CD4-positive, alpha-beta T cell treated with Interleukin-6 for 4 hours (primary cell): ENCODE measurements around the gene PHF13.

Experiments used
- DNase-seq: peaks from one replicate; pipeline ENCODE4 v3.0.0-alpha.2; 2020; ENCODE audit warnings: mixed read lengths

Gene PHF13

GRCh38 chr1:6602669-6603237 is 10.8 kb upstream of the PHF13 start, which contains the start of gene KLHL21:
Gene KLHL21, minus strand, starts transcription at chr1:6602869. Its CDS starts 52 bp downstream, at chr1:6602817.
- DNase-seq, result peak; percentile 93

- peak; percentile 62 for DNase-seq
These were observed 10.2 kb upstream of the PHF13 start for GRCh38 chr1:6603238-6603914.

GRCh38 chr1:6603915-6604558 is 9.5 kb upstream of the PHF13 start:
- DNase-seq, result peak; percentile 43

- no peak for DNase-seq
These were observed 730 bp upstream of the PHF13 start for GRCh38 chr1:6612641-6613360.

GRCh38 chr1:6614019-6614928 is 743 bp downstream of the PHF13 start:
- DNase-seq, result peak; percentile 67

- DNase-seq, result no peak
These were observed 1.6 kb downstream of the PHF13 start for GRCh38 chr1:6614929-6615785.

- no peak for DNase-seq
These were observed 5.5 kb downstream of the PHF13 start for GRCh38 chr1:6619045-6619444.

GRCh38 chr1:6621429-6622391 is 8.2 kb downstream of the PHF13 start:
- DNase-seq, result no peak

GRCh38 chr1:6622396-6623152 is 9.0 kb downstream of the PHF13 start:
- DNase-seq, result no peak

- DNase-seq, result no peak
These were observed 9.9 kb downstream of the PHF13 start for GRCh38 chr1:6623269-6623965.

GRCh38 chr1:6624710-6625583 is 11.4 kb downstream of the PHF13 start, which contains the start of gene THAP3:
Gene THAP3, plus strand, starts transcription at chr1:6624868. Its CDS starts 351 bp downstream, at chr1:6625219.
- DNase-seq, result peak; percentile 93

GRCh38 chr1:6625584-6626149 is 12.1 kb downstream of the PHF13 start:
- DNase-seq, result no peak

GRCh38 chr1:6627031-6627430 is 13.5 kb downstream of the PHF13 start:
- DNase-seq, result no peak

GRCh38 chr1:6627841-6628545 is 14.5 kb downstream of the PHF13 start:
- DNase-seq, result no peak

GRCh38 chr1:6628971-6629479 is 15.5 kb downstream of the PHF13 start:
- DNase-seq, result no peak

GRCh38 chr1:6630027-6630426 is 16.5 kb downstream of the PHF13 start:
- no peak for DNase-seq
